ENCODE results near the gene GHR.

Gene GHR

GRCh38 chr5:42590566-42590965 lies 167.3 kb downstream of the GHR start:
- Histone ChIP-seq H2AFZ (ENCODE audit: low read length) (no peak overlapping the region), H3K9me3 (ENCODE audit: insufficient read depth, low read depth, low read length) (no peaks in the 10 kb centered on the region), H3K36me3 (ENCODE audit: insufficient read depth, low read length) (no peaks in the 10 kb centered on the region), H3K4me2 (ENCODE audit: low read depth, low read length, poor library complexity, severe bottlenecking) (peak overlapping the region; percentile 61), H3K4me3 (ENCODE audit: low read length, poor library complexity, severe bottlenecking) (peak overlapping the region; percentile 34), H3K9ac (ENCODE audit: low read depth, low read length, poor library complexity, severe bottlenecking) (no peak overlapping the region), H3K9me2 (replicated peaks; ENCODE audit: low read depth, low read length) (no peaks in the 10 kb centered on the region), H4K20me1 (ENCODE audit: insufficient read depth, low read length, poor library complexity, severe bottlenecking) (no peaks in the 10 kb centered on the region), H3K79me2 (ENCODE audit: insufficient read depth, low read length) (no peaks in the 10 kb centered on the region), H3F3A (ENCODE audit: low read depth) (no peaks in the 10 kb centered on the region), H3K27me3 (ENCODE audit: insufficient read depth, low read length, poor library complexity, severe bottlenecking) (no peaks in the 10 kb centered on the region), H3K4me1 (ENCODE audit: insufficient read depth, low read length, poor library complexity, severe bottlenecking) (peaks cover 16% of the 10 kb centered on the region)
- TF ChIP-seq CTCF (conservative IDR thresholded peaks at IDR 0.05; ENCODE audit: low read length) (no peak), EZH2phosphoT487 (IDR thresholded peaks at IDR 0.05; ENCODE audit: borderline replicate concordance) (no peak)

- no peaks in the 10 kb centered on the region for H3K36me3 ChIP-seq (ENCODE audit: insufficient read depth, low read length)
- no peak overlapping the region for H3K9ac ChIP-seq (ENCODE audit: low read depth, low read length, poor library complexity, severe bottlenecking)
- no peaks in the 10 kb centered on the region for H3F3A ChIP-seq (ENCODE audit: low read depth)
- H3K4me1 ChIP-seq (ENCODE audit: insufficient read depth, low read length, poor library complexity, severe bottlenecking), result peaks cover 16% of the 10 kb centered on the region
- no peaks in the 10 kb centered on the region for H3K9me3 ChIP-seq (ENCODE audit: insufficient read depth, low read depth, low read length)
- H4K20me1 ChIP-seq (ENCODE audit: insufficient read depth, low read length, poor library complexity, severe bottlenecking), result no peaks in the 10 kb centered on the region
- H3K9me2 ChIP-seq (replicated peaks; ENCODE audit: low read depth, low read length), result no peaks in the 10 kb centered on the region
- TF ChIP-seq EZH2phosphoT487 (IDR thresholded peaks at IDR 0.05; ENCODE audit: borderline replicate concordance), result no peak
- TF ChIP-seq CTCF (conservative IDR thresholded peaks at IDR 0.05; ENCODE audit: low read length), result no peak
- H3K27me3 ChIP-seq (ENCODE audit: insufficient read depth, low read length, poor library complexity, severe bottlenecking), result no peaks in the 10 kb centered on the region
- H3K4me2 ChIP-seq (ENCODE audit: low read depth, low read length, poor library complexity, severe bottlenecking), result peak overlapping the region; percentile 61
- H3K79me2 ChIP-seq (ENCODE audit: insufficient read depth, low read length), result no peaks in the 10 kb centered on the region
- no peak overlapping the region for H2AFZ ChIP-seq (ENCODE audit: low read length)
- H3K4me3 ChIP-seq (ENCODE audit: low read length, poor library complexity, severe bottlenecking), result peak overlapping the region; percentile 34
These were observed 167.8 kb downstream of the GHR start for GRCh38 chr5:42591015-42591414.

- H4K20me1 ChIP-seq (ENCODE audit: insufficient read depth, low read length, poor library complexity, severe bottlenecking), result no peaks in the 10 kb centered on the region
- H3K4me2 ChIP-seq (ENCODE audit: low read depth, low read length, poor library complexity, severe bottlenecking), result no peak overlapping the region
- no peak for TF ChIP-seq EZH2phosphoT487 (IDR thresholded peaks at IDR 0.05; ENCODE audit: borderline replicate concordance)
- TF ChIP-seq CTCF (conservative IDR thresholded peaks at IDR 0.05; ENCODE audit: low read length), result no peak
- peaks cover 16% of the 10 kb centered on the region for H3K4me1 ChIP-seq (ENCODE audit: insufficient read depth, low read length, poor library complexity, severe bottlenecking)
- H2AFZ ChIP-seq (ENCODE audit: low read length), result no peak overlapping the region
- H3K27me3 ChIP-seq (ENCODE audit: insufficient read depth, low read length, poor library complexity, severe bottlenecking), result no peaks in the 10 kb centered on the region
- no peaks in the 10 kb centered on the region for H3K36me3 ChIP-seq (ENCODE audit: insufficient read depth, low read length)
- H3K79me2 ChIP-seq (ENCODE audit: insufficient read depth, low read length), result no peaks in the 10 kb centered on the region
- no peak overlapping the region for H3K9ac ChIP-seq (ENCODE audit: low read depth, low read length, poor library complexity, severe bottlenecking)
- H3K4me3 ChIP-seq (ENCODE audit: low read length, poor library complexity, severe bottlenecking), result no peak overlapping the region
- no peaks in the 10 kb centered on the region for H3K9me2 ChIP-seq (replicated peaks; ENCODE audit: low read depth, low read length)
- H3F3A ChIP-seq (ENCODE audit: low read depth), result no peaks in the 10 kb centered on the region
- no peaks in the 10 kb centered on the region for H3K9me3 ChIP-seq (ENCODE audit: insufficient read depth, low read depth, low read length)
These were observed 169.3 kb downstream of the GHR start for GRCh38 chr5:42592401-42593140.

Measured in Loucy (cell line).